Thyroid gland (tissue), 4 donors: ENCODE measurements around the gene LIN28B.
"Not testable (repeated sequence)": the region's sequence is repeated elsewhere in the genome, so short reads cannot be mapped to it uniquely, and the experiment has no call there.

Experiments
- CTCF ChIP-seq, 6 experiments: fragments of 200-600 bp in 3 of 6; fragments of 450-650 bp in 3 of 6; sonication (generic) in 3 of 6; IDR thresholded peaks; one replicate each; pipeline ENCODE4 v1.5.1; 2016 to 2019; ENCODE audit warnings: antibody characterized with exemption in 6 of 6, mild to moderate bottlenecking in 2 of 6, inconsistent platforms in 1 of 6, moderate library complexity in 1 of 6
- POLR2A ChIP-seq, 2 donors: fragments of 450-650 bp; IDR thresholded peaks; one replicate each; pipeline ENCODE4 v1.6.1; 2017; ENCODE audit warnings: antibody characterized with exemption in 2 of 2, mild to moderate bottlenecking in 2 of 2, moderate library complexity in 1 of 2

GRCh38 chr6:105013459-105013858 lies 56.6 kb downstream of the LIN28B start:
- not testable (repeated sequence) for TF ChIP-seq CTCF, POLR2A (IDR thresholded peaks at IDR 0.05)
